Measurements from ENCODE around the gene SUSD6. TPM values are rescaled to one million over a fixed set of nuclear protein-coding genes. Genes with fewer than 3 reads are reported as not detected.
A peak's percentile ranks its signal among the peaks of the same experiment; 100 is the strongest.

SUSD6 gene
- total RNA-seq, 1 experiment from 2014 or later: 3.7 TPM

DNA sequence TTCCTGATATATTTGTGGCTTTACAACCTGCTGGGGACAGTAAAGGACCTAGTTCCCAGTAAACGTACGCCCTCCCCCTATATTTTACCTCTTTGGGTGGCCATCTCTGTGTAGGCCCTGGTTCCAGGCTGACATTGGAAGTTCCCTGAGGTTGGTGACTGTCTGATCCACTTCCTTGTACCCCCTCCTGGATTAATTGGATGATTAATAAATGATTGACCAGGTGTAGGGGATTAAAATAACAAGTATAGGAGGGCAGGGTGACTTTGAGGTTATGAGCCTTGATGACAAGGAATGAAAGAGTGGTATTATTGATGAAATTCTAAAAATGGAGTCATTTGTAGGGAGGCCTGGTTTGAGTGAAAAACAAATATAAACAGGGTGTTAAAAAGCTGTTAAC is 9.6 kb downstream of the SUSD6 start:
- no peaks in the 10 kb centered on the region for H3K4me1 ChIP-seq (ENCODE audit: insufficient read depth, low read length)
- Mint-ChIP-seq H3K36me3 (ENCODE audit: insufficient read depth in 1 of 3, low read depth in 3 of 3) (no peaks in the 10 kb centered on the region), H3K4me1 (peaks cover 17 to 18% of the 10 kb centered on the region in 2 experiments; a peak in 3 of 4 replicates), H3K9me3 (no peaks in the 10 kb centered on the region), H3K4me3 (no peak overlapping the region), H3K27me3 (ENCODE audit: low read depth) (no peaks in the 10 kb centered on the region), H3K27ac (peak overlapping the region in 1 of 3 experiments; percentile 13; a peak in 1 of 7 replicates)
- H2BK12ac ChIP-seq (ENCODE audit: insufficient read length, low read depth, low read length): no peak overlapping the region
- H3K9me3 ChIP-seq (ENCODE audit: control insufficient read depth, low read depth, low read length): no peaks in the 10 kb centered on the region
- no peak overlapping the region for H4K5ac ChIP-seq (ENCODE audit: insufficient read length, low read depth, low read length)
- H3K27ac ChIP-seq (ENCODE audit: insufficient read length, low read depth, low read length): no peak overlapping the region
- H3K23me2 ChIP-seq (ENCODE audit: insufficient read length, low read depth, low read length, poor library complexity, severe bottlenecking): no peaks in the 10 kb centered on the region
- no peak overlapping the region for H3K23ac ChIP-seq (ENCODE audit: insufficient read length, low read depth, low read length)
- no CpG with 5 or more reads among the region's 2 CpGs for WGBS (ENCODE audit: extremely low coverage, insufficient read length, low lambda C conversion rate)
- no peaks in the 10 kb centered on the region for H4K20me1 ChIP-seq (ENCODE audit: control insufficient read depth, insufficient read depth, insufficient read length)
- H2BK20ac ChIP-seq (ENCODE audit: low read depth, low read length, poor library complexity, severe bottlenecking): no peak overlapping the region
- DNase-seq: no peak
- H3K4me2 ChIP-seq (ENCODE audit: insufficient read depth, insufficient read length, low read length): no peak overlapping the region
- no peak overlapping the region for H3K56ac ChIP-seq (ENCODE audit: insufficient read length, low read depth, low read length)
- no peak overlapping the region for H4K91ac ChIP-seq (ENCODE audit: insufficient read length, low read depth, low read length)
- no peak overlapping the region for H2AFZ ChIP-seq (ENCODE audit: low read length)
- H3K79me2 ChIP-seq (ENCODE audit: insufficient read depth, low read length): no peaks in the 10 kb centered on the region
- H3K4ac ChIP-seq (ENCODE audit: low read depth, low read length): no peak overlapping the region
- H2BK15ac ChIP-seq (ENCODE audit: low read depth, low read length): no peak overlapping the region
- no peak overlapping the region for H3K9ac ChIP-seq (ENCODE audit: extremely low read depth, insufficient read length, low read length)
- H3K14ac ChIP-seq (ENCODE audit: insufficient read depth, low read length): no peak overlapping the region
- TF ChIP-seq, protein P1, sequence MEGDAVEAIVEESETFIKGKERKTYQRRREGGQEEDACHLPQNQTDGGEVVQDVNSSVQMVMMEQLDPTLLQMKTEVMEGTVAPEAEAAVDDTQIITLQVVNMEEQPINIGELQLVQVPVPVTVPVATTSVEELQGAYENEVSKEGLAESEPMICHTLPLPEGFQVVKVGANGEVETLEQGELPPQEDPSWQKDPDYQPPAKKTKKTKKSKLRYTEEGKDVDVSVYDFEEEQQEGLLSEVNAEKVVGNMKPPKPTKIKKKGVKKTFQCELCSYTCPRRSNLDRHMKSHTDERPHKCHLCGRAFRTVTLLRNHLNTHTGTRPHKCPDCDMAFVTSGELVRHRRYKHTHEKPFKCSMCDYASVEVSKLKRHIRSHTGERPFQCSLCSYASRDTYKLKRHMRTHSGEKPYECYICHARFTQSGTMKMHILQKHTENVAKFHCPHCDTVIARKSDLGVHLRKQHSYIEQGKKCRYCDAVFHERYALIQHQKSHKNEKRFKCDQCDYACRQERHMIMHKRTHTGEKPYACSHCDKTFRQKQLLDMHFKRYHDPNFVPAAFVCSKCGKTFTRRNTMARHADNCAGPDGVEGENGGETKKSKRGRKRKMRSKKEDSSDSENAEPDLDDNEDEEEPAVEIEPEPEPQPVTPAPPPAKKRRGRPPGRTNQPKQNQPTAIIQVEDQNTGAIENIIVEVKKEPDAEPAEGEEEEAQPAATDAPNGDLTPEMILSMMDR (conservative IDR thresholded peaks at IDR 0.05): no peak
- no peak overlapping the region for H2BK5ac ChIP-seq (ENCODE audit: insufficient read length, low read length)
- H3K79me1 ChIP-seq (ENCODE audit: insufficient read depth, low read depth, low read length, poor library complexity, severe bottlenecking): no peaks in the 10 kb centered on the region
- no peaks in the 10 kb centered on the region for H3K27me3 ChIP-seq (ENCODE audit: insufficient read depth, low read length)
- H2AK5ac ChIP-seq (ENCODE audit: insufficient read length, low read length): no peak overlapping the region
- H2BK120ac ChIP-seq (ENCODE audit: low read depth, low read length, poor library complexity, severe bottlenecking): no peak overlapping the region
- H3K18ac ChIP-seq (ENCODE audit: insufficient read length, low read depth, low read length): no peak overlapping the region
- H4K8ac ChIP-seq (replicated peaks; ENCODE audit: insufficient read length, low read depth, low read length): no peak overlapping the region
- H3T11ph ChIP-seq (ENCODE audit: low read length): no peak overlapping the region
